Hematopoietic multipotent progenitor cell treated with erythropoietin and hydrocortisone succinate and interleukin-3 and kit ligand, for 8 days (in vitro differentiated cells): Measurements from ENCODE around the gene TMUB2.

Source experiments
- DNase-seq: peaks from one replicate; pipeline ENCODE4 v3.0.0-alpha.2; 2015

The TMUB2 gene

DNA sequence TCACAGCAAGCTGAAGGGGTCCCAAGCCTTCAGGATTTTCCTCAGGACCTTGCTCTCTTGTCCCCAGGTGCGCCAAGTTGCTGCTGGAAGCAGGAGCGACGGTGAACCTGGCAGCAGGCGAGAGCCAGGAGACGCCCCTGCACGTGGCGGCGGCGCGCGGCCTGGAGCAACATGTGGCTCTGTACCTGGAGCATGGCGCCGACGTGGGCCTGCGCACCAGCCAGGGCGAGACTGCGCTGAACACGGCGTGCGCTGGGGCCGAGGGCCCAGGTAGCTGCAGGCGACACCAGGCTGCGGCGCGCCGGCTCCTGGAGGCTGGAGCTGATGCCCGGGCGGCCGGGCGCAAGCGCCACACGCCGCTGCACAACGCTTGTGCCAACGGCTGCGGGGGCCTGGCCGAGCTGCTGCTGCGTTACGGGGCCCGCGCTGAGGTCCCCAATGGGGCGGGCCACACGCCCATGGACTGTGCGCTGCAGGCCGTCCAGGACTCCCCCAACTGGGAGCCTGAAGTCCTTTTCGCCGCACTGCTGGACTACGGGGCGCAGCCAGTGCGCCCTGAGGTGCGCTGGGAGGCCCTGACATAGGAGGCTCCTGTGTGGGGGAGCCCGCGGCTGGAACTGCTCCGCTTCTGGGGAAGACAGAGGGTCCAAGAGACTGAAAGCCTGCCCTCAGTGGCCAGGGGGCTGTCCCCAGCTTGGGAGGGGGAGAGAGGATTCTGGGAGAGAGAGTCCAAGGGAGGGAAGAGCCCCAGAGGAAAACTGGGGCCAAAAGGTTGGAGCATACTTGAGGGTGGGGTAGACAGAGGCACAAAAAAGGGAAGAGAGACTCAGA, 9.9 kb upstream of the TMUB2 start:
- DNase-seq = no peak

DNA sequence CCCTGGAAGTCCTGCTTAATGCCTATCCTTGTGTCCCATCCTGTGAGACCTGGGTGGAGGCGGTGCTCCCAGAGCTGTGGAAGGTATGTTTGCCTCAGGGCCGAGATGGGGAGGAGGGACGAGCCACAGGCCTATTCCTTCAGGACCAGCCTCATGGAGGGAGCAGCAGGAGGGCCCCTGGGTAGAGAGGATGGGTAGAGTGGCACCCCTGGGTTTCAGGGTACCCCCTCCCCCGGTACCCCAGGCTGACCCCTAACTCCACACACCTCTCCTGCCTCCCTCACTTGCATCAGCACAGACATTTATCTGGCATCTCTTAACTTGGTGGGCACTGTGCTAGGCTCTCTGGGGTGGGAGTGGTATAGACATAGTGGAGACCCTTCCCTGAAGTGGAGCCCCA, 9.1 kb upstream of the TMUB2 start:
- DNase-seq = no peak

DNA sequence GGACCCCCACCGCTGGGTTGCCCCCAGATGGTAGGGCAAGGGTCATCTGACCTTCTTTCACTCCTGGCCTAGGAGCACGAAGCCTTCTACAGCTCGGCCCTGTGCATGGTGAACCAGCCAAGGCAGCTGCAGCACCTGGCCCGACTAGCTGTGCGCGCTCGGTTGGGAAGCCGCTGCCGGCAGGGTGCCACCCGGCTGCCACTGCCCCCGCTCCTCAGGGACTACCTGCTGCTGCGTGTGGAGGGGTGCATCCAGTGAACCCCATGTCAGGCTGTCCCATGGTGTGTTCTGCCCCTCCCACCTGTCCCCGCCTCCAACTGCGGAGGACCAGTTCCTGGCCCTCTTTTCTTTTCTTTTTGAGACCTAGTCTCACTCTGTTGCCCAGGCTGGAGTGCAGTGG, 8.6 kb upstream of the TMUB2 start:
- DNase-seq = no peak

DNA sequence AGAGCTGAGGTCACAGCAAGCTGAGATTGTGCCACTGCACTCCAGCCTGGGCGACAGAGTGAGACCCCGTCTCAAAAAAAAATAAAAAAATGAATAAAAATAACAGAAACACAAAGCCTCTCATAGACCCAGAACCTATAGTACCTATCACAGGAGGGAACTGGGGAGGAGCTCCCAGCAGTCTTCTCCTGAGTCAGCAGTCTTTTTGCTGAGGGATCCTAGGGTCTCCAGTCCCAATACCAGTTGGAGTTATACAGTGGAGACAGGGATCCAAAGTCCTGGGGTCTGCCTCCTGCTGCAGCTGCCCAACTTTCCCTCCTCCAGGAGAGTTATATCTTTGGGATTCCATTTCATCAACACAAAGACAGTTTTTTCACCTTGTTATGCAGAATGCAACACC, 3.7 kb upstream of the TMUB2 start:
- no peak for DNase-seq

DNA sequence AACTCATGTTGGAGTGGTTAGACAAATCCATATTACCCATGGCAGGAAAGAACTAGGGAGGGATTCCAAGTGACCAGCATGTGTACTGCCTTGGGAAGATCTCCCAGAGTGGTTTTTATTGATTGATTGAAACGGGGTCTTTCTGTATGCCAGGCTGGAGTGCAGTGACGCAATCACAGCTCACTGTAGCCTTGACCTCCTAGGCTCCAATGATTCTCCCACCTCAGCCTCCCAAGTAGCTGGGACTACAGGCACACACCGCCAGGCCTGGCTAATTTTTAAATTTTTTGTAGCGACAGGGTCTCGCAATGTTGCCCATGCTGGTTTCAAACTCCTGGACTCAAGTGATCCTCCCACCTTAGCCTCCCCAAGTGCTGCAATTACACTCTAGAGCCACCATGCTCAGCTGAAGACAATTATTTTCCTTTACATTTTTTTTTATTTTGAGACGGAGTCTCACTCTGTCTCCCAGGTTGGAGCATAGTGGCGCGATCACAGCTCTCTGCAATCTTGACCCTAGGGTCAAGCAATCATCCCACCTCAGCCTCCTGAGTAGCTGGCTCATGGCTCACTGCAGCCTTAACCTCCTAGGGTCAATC, 2.5 kb upstream of the TMUB2 start:
- no peak for DNase-seq

DNA sequence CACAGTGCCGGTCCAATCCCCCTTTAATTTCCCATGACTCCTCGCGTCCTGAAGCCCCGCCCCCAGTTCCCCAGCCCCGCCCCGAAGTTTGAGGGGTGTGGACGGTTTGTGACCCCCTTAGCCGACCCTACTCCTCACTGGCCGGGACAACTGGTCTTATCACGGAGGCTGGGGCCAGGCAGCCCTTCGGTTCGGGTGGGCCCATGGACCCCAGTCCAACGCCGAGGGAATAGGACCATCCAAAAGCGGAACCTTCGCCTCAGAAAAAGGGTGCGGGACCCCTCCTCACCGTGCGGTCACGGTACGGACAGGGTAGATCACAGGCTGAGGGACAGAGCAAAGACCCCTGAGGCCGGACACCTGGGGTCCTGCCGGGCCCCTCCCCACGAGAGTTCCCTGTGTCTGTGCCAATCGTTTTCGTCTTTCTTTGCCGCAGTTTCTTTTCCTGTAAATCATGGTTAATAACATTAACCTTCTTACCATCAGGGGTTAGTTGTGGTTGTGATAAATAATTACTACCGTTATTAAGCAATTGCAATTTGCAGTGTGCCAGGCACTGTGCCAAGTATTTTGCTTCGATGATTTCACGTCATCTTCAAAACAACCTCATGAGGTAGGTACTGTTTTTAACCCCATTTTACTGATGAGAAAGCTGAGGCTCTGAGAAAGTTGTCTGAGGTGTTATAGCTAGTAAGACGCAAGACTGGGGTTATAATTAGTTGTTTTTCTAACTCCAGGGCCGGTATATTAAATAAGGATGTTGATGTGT, 543 bp downstream of the TMUB2 start:
- peak; percentile 50 for DNase-seq

DNA sequence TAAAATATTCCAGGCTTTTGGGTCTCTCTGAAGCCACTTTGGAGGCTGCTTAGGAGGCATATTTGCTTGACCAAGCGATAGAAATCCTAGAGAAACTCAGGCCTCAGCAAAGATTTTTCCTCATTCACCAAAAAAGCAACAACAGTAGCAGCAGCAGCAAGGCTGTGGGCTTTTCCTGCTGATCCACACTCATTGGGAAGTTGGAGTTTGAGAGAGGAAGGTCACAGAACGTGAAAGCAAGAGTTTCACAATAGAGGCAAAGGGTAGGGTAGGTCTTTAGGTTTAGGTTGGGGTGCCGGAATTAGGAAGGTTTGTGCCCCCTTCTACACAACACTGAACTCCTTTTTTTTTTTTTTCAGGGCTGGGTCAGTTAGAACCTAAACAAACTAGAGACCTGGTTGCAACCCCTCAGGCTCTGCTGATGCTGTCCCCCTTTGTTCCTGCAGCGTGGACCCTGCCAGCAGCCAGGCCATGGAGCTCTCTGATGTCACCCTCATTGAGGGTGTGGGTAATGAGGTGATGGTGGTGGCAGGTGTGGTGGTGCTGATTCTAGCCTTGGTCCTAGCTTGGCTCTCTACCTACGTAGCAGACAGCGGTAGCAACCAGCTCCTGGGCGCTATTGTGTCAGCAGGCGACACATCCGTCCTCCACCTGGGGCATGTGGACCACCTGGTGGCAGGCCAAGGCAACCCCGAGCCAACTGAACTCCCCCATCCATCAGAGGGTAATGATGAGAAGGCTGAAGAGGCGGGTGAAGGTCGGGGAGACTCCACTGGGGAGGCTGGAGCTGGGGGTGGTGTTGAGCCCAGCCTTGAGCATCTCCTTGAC, 2.0 kb downstream of the TMUB2 start:
- no peak for DNase-seq

DNA sequence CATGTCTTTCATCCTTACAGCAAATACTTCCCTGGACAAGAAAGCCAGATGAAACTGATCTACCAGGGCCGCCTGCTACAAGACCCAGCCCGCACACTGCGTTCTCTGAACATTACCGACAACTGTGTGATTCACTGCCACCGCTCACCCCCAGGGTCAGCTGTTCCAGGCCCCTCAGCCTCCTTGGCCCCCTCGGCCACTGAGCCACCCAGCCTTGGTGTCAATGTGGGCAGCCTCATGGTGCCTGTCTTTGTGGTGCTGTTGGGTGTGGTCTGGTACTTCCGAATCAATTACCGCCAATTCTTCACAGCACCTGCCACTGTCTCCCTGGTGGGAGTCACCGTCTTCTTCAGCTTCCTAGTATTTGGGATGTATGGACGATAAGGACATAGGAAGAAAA, 3.7 kb downstream of the TMUB2 start:
- DNase-seq = no peak

DNA sequence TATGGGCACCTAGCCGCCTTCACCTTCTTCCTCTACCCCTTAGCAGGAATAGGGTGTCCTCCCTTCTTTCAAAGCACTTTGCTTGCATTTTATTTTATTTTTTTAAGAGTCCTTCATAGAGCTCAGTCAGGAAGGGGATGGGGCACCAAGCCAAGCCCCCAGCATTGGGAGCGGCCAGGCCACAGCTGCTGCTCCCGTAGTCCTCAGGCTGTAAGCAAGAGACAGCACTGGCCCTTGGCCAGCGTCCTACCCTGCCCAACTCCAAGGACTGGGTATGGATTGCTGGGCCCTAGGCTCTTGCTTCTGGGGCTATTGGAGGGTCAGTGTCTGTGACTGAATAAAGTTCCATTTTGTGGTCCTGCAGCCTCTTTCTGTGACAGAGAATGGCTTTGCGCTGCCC, 4.6 kb downstream of the TMUB2 start:
- DNase-seq = no peak

DNA sequence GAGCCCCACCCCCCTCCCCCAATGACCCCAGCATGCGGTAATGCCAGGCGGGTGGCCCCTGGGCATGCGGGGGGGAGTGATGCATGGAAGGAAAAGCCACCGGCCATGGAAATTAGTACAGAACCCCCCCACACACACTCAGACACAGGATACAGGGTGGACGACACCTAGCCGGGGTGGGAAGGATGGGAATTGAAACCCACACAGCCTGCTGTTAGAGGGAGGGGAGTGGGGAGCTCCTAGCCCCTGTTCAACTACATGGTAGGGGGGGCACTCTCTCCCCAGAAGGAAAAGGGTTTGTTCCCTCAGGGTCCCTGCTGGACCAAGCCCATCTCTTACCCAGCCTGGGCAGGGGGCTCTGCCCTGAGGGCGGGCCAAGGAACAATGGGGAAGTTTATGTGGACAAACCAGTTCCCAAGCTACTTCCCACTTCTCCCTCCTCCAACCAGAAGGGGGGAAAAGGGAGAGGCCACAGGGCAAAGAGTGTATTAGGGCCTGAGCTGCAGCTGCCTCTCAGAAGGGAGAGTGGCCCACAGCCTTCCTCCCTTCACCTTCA, 5.2 kb downstream of the TMUB2 start:
- no peak for DNase-seq

DNA sequence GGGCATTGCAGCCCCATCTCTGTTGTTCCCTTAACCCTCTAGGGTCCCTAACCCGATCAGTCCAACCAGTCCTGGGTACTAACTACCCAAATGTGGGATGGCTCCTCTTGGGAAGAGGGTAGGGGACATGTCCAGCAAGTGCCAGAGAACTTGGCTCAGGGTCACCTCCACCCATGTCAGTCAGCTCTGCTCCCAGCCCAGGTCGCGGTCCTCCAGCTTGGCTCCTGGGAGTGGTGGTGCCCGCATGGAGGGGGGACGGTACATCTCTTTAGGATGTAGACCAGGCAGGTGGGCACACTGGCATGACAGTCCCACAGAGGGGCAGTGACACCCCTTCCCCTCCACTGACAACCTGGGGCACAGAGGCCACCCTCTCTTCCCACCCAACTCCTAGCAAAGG, 6.0 kb downstream of the TMUB2 start:
- DNase-seq = no peak

DNA sequence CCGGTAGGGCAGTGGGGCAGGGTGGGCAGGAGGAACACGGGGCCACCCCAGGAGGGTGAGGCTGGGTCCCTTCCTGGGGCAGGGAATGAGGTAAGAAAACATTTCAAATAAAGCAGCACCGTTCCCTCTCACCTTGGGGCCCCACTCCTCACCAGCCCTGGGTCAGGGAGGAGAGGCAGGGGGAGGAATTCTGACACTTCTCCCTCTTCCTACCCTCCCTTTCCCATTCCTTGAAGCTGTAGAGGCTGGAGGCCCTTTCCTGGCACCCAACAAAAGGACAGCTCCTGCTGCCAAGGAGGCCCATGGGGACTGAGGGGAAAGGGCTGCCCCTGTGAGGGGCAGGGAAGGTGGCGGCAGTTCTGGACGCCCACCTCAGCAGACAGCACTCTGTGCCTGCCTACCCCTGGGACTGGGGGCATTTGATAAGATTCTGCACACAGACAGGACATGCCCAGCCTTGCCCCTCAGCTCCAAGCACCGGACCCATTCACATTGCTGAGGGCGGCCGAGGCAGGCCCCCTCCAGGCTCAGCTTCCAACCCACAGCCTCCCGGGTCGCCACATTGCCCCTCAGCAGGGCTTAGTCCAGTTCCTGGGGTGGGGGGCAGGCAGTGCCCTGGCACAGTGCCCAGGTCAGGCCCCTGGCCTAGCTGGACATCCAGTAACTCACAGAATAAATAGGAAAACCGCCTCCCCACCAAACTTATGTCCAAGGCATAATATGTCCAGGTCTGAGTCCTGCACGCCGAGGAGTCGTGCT, 6.7 kb downstream of the TMUB2 start:
- DNase-seq = no peak

DNA sequence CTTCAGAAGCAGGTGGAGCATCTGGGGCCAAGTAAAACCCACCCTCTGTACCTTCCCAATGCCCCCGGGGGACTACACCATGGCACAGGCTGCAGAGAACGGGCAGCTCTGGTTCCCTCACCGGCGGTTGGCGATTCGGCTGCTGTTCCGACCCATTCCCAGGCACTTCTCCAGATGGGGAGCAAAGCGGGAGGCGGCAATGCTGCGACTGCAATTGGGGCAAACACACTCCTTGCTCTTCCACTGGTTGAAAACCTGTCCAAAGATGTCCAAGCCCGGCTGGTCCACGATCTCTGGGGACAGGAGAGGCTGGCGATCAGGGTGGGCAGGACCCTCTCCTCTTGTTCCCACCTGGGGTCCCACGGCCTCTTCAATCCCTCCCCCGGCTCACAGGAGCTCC, 10.3 kb downstream of the TMUB2 start:
- DNase-seq = no peak

DNA sequence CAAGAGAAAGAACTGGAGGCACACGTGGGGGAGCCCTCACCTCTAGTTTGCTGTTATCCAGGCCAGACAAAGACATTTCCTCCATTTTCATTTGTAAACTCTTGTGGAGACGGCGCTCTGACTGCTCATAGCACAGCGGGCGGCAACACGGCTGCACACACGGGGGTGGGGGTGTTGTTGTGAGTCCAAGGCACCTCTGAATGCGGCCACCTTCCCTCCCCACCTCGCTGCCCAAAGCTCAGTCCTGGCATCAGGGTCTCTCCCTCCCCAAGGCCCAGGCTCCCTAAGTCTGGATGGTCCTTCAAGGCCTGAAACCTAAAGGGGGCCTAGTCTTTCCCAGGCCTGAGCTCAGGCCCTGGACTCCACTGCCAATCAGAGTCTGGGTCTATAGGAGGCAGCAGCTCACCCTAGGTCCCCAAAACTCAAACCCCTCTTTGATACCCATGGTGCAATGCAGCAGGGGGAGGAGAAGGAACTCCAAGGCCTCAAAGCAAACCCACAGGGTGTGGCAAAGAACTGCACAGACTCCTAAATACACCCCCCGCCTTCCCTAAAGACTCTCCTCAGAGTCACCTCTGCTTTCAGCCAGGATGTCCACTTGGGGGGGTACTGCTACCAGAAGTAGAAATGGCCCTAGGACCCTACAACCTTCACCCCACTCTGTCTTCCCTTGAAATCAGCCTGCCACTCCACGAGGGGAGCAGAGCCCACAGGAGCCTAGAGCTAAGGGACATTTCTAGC, 11.4 kb downstream of the TMUB2 start:
- DNase-seq = peak; percentile 94

DNA sequence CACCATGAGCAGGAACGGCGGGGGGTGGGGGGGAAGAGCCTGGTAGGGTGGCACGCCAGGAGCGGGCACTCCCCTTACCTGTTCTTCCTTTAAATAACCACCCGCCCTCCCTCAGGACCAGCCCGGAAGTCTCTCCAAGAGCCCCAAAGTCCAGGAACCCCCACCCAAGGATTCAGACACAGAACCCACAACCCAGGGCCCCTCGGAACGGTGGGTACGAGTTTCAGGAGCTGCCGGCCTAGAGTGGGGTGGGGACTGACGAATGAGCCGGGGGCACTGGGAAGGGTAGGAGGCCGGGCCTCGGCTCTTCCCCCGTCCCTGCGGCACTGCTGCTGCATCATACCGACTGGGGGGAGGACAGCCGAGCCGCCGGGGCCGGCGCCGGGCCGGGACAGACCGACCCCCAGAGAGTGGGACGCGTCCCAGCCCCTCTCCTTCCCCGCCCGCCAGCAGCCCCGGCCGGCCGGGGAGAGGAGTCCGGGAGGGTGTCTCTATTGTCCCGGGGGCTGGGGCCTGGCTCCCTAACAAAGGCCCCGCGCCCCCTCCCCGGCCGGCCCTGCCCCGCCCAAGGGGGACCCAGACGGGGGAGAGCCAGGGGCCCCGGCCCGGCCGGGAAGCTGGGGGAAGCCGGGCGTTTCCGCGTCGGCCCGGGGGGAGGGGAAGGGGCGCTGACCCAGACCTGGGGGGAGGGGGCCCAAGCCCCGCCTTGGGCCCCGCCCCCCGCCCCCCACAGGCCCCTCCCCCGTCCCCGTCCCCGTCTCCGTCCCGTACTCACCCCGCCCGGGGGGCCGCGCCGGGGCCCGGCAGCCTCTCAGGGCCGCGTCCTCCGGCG, 12.2 kb downstream of the TMUB2 start:
- peak; percentile 41 for DNase-seq

DNA sequence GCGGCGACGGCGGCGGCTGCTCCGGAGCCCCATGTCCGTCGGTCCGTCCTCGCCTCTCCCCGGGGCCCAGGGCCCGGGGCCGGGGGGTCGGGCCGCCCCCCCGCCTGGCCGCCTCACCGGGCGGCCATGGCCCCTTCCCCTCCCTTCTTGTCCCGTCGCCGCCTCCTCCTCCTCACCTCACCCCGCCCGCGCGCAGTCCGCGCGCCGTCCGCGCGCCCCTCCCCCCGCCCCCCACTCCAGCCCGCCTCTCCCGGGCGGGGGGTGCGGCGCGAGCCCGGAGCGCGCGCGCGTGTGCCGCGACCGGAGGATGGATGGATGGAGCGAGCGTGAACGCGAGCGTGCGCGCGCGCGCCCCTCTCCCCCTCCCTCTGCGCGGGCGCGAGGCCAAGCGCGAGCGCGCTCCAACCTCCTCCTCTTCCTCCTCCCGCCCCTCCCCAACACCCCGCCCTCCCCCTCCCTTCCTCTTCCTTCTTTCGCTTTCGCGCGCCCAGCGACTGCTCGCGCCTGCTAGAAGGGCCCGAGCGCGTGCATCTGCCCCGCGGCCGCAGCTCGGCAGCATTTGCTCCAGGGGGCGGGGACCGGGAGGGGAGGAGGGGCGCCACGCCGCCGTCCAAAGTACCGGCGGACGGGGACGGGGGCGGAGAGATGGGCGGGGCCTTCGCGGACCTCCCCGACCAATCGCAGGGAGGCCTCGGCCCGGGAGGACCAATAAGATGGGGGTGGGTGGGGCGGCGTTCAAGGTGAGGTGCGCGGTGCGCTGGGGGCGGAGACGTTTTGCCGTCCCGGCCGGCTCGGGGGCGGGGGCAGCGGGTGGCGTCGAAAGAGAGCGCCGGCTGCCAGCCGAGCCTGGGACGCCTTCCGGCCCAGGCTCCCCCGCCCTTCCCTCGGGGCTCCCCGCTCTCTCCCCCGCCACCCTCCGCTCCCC, 13.0 kb downstream of the TMUB2 start, which contains the start of gene ATXN7L3:
TSS of gene ATXN7L3 (minus strand) at position 332 of the 925 bp plus-strand sequence. CDS start 1,814 bp downstream, outside the sequence.
- peak; percentile 95 for DNase-seq

DNA sequence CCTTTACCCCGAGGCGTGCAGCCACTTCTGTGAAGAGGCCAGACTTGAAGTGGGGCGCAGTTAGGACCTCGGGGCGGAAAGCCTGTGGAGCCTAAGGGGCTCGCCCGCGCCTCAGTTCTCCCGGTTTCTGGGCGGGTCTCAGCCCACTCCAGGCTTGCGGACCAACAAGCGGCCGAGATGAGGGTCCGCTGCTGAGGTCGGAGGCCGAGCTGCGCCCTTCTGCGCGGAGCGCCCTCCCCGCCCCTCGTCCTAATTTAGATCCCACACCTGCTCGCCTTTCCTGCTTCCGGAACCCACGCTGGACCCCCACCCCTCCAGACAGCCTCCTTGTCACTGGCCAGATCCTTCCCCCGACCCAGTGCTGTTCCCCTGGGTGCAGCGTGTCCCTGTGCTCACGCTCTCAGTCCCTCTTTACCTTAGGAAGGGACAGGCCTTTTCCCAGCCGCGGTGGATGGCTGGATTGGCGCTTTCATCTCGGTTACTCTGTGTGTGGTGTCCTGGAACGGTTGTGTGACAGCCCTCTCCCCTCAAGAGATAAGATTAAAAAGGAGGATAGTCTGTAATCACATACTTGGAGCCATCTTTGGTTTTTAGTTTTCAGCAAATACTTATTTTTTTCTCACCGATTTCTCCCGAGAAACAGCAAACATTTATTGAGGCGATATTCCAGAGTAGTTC, 13.8 kb downstream of the TMUB2 start:
- peak; percentile 31 for DNase-seq

DNA sequence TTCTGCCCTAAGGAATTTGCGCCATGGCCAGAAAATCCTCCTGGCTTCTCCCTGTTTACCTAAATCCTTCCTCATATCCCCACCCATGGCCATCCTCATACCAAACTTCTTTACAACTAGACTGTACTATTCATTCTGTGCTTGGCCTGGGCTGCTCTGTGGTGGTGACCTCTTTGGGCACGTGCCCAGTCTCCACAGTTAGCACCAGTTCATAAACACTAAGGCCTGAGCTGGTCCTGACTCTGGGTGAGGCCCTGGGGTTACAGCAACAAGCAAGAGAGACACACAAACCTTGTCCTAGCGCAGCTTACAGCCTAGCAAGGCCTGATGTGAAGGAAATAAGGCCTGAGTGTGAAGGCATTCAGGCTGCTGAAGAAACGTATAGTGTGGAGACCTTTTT, 16.0 kb downstream of the TMUB2 start:
- DNase-seq = no peak
